Hippocampal formation (tissue), 2 donors: Measurements from ENCODE around the gene SH2D7.
A peak's percentile ranks its signal among the peaks of the same experiment; 100 is the strongest.

Experiments
- DNase-seq, 2 donors: peaks; one replicate each; lab custom pipeline; 2025; lab: John Stamatoyannopoulos, UW

The SH2D7 gene

DNA sequence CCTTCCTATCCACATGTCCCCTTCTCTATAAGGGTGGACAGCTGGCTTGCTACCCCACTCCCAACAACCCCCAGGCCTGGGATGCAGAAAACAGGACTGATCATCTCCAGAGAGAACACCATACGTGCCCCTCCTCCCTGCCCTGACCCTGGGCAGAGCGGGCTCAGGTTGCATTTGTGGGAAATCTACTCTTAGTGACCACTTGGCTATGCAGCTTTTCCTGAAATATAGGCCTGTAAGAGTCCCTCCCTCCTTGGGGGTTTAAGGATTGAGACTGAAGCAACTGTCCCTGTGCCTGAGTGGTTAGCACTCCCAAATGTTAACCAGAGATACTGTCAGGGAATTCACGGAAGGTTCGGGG, 11.7 kb downstream of the SH2D7 start:
- no peak for DNase-seq

DNA sequence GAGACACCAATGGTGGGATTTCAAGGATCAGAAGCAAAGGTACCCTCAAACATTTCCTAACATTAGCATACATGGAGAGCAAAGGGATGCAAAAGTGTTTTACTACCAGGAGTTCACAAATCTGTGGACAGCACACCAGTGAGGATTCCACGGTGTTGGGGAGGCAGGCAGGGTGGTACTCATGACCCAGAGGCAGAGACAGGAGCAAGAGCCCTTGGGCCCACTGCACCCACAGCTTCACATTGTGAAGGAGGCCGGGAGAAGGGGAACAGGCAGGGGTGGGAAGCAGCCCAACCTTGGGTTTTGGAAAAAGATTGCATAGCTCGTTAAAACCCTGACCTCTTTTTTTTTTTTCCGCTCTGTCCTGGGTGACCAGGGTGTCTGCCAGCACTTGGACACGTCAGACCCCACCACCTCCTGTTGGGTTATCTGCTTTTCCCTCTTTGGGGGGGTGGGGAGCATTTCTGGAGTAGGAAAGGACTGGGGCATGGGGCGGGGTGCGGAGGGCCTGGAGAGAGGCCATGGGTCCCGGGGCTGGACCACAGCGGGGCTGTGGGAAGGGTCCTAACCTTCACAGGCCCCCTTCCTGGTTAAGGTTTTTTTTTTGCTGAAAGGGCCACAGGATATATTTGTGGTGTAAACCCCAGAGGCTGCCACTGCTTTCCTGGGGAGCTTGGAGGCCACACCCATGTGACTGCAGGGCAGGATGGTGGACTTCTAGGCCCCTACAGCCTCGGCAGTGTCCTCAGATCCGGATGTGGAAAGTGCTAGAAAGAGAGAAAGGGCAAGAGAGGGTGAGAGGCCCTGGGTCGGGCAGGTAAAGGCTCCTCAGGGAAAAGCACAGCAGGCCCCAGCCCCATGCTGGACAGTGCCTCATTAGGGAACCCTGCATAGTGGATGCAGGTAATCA, 12.5 kb downstream of the SH2D7 start:
- no peak for DNase-seq

- no peak for DNase-seq
Observed at GRCh38 chr15:78105476-78106241, 13.3 kb downstream of the SH2D7 start.

GRCh38 chr15:78107471-78107870, 15.1 kb downstream of the SH2D7 start:
- DNase-seq: no peak

GRCh38 chr15:78108300-78109084, 16.1 kb downstream of the SH2D7 start:
- DNase-seq: peak; percentile 28 to 74

- DNase-seq: no peak
Observed at GRCh38 chr15:78109156-78109555, 16.8 kb downstream of the SH2D7 start.

DNA sequence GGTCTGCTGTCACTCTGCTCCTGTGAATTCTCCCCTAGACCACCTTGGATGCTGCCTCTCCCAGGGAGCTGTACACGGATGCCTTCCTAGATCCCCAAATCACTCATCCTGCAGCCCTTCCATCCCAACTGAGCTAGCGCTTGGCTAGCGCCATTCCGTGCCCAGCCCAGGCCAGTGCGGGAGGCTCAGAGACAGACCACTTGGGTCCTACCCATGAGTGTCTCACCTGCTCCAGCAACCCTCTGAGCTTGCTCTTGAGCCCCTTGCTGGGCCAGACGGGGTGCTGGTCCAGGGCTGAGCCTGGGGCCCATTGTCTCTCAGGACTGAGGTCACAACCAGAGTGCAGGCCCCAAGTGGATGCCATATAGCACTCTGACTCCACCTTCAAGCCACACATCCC, 17.7 kb downstream of the SH2D7 start:
- DNase-seq: no peak

GRCh38 chr15:78110916-78111475, 18.6 kb downstream of the SH2D7 start:
- no peak for DNase-seq

DNA sequence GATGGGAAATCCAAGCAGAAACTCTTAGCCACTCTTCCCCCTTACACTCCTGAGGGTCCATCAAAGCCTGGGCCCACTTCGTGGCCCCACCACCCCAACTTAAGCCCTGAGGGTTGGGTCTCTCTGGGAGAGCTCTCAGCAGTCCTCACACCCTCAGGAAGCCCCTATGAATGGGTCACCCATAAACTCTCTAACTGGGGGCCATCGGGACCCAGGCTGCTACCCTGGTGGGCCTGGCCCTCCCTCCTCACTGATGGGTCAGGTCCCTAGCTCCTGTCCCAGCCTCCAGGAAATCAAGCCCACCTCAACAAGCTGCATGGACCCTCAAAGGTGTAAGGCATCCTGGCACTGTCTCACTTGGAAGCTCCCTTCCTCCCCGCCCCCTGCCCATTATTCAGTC, 19.4 kb downstream of the SH2D7 start:
- no peak for DNase-seq

GRCh38 chr15:78112551-78112950, 20.2 kb downstream of the SH2D7 start:
- DNase-seq: no peak

GRCh38 chr15:78120523-78120922, 28.2 kb downstream of the SH2D7 start:
- no peak for DNase-seq

- no peak for DNase-seq
Observed at GRCh38 chr15:78125267-78125666, 32.9 kb downstream of the SH2D7 start.

DNA sequence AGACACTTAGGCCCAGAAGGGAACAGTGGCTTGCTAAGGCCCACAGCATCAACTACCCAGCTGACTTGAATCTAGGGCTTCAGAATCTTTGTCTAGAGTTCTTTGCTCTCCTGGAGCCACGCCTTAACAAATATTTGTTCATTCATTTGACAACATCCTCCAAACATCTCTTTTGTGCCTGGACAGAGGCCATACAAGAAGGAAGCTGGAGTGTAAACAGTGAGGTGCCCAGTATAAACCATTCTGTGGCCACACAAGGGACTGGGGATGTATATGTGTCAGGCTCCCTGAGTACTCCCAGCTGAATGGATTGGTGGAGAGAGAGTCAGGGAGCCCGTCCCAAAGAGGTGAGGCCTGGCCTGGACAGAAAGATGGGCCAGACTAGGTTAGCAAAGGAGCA, 35.5 kb downstream of the SH2D7 start:
- DNase-seq: no peak

GRCh38 chr15:78129077-78129750, 36.9 kb downstream of the SH2D7 start:
- no peak for DNase-seq

GRCh38 chr15:78129751-78130287, 37.5 kb downstream of the SH2D7 start:
- no peak for DNase-seq

- DNase-seq: no peak
Observed at GRCh38 chr15:78130466-78131294, 38.3 kb downstream of the SH2D7 start.

- peak; percentile 14 to 34 for DNase-seq
Observed at GRCh38 chr15:78131295-78132061, 39.1 kb downstream of the SH2D7 start, which contains the start of gene CIB2. Gene CIB2, minus strand, starts transcription at chr15:78131445. Its CDS starts 230 bp downstream, at chr15:78131215.

DNA sequence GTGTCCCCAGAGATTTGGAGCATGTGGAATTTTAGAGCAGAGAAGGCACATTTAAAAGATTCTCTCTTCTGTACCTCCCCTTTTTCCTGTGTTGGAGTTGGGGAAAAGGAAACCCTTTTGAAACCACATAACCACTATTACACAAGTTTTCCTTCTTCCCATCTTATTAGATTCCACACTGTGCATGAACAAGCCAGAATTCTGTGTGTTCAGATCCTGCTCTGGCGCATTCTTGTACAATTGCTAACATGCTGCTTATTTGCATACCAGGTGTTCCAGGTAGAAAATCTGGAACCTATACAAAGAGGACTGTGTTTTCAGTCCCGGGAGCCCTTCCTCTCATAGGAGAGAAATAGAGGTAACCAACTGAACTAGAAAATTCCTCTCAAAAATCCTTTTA, 41.4 kb downstream of the SH2D7 start:
- DNase-seq: no peak

GRCh38 chr15:78139578-78139977, 47.2 kb downstream of the SH2D7 start:
- no peak for DNase-seq
